OCI-LY3 (cell line): ENCODE results near the gene PPP3CA.

ENCODE experiments used
- CTCF ChIP-seq: fragments of 200-600, 300-600 bp; sonication (generic); IDR thresholded peaks from 2 replicates; pipeline ENCODE4 v1.5.1; 2014; ENCODE audit warnings: antibody characterized with exemption, low read length, low read depth
- EZH2phosphoT487 ChIP-seq: fragments of 200-600 bp; shearing (Covaris generic); IDR thresholded peaks from 2 replicates; pipeline ENCODE4 v1.6.1; 2018; ENCODE audit warnings: antibody characterized with exemption, mixed run types, low read depth

- TF ChIP-seq CTCF (no peak), EZH2phosphoT487 (no peak)
These were observed 37.4 kb downstream of the PPP3CA start for GRCh38 chr4:101309925-101310324.
